ENCODE measurements around the gene PSMA6. TPM values are rescaled to one million over a fixed set of nuclear protein-coding genes. Genes with fewer than 3 reads are reported as not detected.

The PSMA6 gene
- total and polyA plus RNA-seq, 4 donors, result 87.5 to 151 (median 98.8) TPM

DNA sequence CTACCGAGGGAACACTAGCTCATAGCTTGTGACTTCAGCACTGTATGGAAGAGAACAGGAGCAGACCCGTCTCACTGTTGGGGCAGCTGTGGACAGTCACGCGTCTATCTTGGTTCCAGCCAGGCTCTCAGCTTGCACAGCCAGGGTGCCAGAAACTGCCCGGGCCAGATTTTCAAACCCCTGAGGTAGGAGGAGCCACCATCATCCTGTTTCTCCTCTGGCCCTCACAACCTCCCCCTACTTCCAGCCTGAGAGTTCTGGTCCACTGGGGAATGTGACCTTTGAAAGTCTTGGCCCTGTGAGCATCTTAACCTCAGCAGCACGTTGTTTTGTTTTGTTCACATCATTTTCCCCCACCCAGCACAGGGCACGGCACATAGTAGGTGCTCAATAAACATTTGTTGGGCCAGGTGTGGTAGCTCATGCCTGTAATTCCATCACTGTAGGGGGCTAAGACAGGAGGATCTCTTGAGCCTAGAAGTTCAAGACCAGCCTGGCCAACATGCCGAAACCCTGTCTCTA lies 50.4 kb downstream of the PSMA6 start:
- Histone ChIP-seq H3K4me1 (ENCODE audit: control insufficient read depth in 4 of 4, insufficient read depth in 4 of 4, low read length in 3 of 4) (peaks cover 28 to 63% (median 48%) of the 10 kb centered on the region in 4 donors), H3K36me3 (ENCODE audit: control insufficient read depth in 4 of 4, insufficient read depth in 3 of 4, low read depth in 1 of 4, low read length in 3 of 4) (no peaks in the 10 kb centered on the region), H3K27me3 (ENCODE audit: control insufficient read depth in 4 of 4, insufficient read depth in 4 of 4, low read length in 3 of 4) (no peaks in the 10 kb centered on the region), H3K4me3 (ENCODE audit: low read depth in 1 of 3, low read length in 3 of 3) (no peak overlapping the region), H3K9ac (ENCODE audit: low read depth in 1 of 2, low read length in 2 of 2) (peak overlapping the region in 1 of 2 donors; percentile 29), H3K27ac (ENCODE audit: low read depth in 1 of 2, low read length in 2 of 2) (peak overlapping the region; percentile 91 to 96), H3K9me3 (ENCODE audit: control insufficient read depth in 4 of 4, low read length in 3 of 4) (no peaks in the 10 kb centered on the region)
- no peak for DNase-seq (ENCODE audit: low spot score)
- TF ChIP-seq YY1 (IDR thresholded peaks at IDR 0.05), result no peak
- no peak for TF ChIP-seq RAD21 (IDR thresholded peaks at IDR 0.05)
- TF ChIP-seq, protein P1, sequence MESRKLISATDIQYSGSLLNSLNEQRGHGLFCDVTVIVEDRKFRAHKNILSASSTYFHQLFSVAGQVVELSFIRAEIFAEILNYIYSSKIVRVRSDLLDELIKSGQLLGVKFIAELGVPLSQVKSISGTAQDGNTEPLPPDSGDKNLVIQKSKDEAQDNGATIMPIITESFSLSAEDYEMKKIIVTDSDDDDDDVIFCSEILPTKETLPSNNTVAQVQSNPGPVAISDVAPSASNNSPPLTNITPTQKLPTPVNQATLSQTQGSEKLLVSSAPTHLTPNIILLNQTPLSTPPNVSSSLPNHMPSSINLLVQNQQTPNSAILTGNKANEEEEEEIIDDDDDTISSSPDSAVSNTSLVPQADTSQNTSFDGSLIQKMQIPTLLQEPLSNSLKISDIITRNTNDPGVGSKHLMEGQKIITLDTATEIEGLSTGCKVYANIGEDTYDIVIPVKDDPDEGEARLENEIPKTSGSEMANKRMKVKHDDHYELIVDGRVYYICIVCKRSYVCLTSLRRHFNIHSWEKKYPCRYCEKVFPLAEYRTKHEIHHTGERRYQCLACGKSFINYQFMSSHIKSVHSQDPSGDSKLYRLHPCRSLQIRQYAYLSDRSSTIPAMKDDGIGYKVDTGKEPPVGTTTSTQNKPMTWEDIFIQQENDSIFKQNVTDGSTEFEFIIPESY (IDR thresholded peaks at IDR 0.05), result no peak
- TF ChIP-seq HNF4A (conservative IDR thresholded peaks at IDR 0.05), result no peak
- no peak for TF ChIP-seq SP1 (IDR thresholded peaks at IDR 0.05)
- no peak for TF ChIP-seq TAF1 (conservative IDR thresholded peaks at IDR 0.05)
- TF ChIP-seq, protein P2, sequence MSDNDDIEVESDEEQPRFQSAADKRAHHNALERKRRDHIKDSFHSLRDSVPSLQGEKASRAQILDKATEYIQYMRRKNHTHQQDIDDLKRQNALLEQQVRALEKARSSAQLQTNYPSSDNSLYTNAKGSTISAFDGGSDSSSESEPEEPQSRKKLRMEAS (IDR thresholded peaks at IDR 0.05), result no peak
- TF ChIP-seq FOXA2 (IDR thresholded peaks at IDR 0.05), result no peak
- TF ChIP-seq, protein P3, sequence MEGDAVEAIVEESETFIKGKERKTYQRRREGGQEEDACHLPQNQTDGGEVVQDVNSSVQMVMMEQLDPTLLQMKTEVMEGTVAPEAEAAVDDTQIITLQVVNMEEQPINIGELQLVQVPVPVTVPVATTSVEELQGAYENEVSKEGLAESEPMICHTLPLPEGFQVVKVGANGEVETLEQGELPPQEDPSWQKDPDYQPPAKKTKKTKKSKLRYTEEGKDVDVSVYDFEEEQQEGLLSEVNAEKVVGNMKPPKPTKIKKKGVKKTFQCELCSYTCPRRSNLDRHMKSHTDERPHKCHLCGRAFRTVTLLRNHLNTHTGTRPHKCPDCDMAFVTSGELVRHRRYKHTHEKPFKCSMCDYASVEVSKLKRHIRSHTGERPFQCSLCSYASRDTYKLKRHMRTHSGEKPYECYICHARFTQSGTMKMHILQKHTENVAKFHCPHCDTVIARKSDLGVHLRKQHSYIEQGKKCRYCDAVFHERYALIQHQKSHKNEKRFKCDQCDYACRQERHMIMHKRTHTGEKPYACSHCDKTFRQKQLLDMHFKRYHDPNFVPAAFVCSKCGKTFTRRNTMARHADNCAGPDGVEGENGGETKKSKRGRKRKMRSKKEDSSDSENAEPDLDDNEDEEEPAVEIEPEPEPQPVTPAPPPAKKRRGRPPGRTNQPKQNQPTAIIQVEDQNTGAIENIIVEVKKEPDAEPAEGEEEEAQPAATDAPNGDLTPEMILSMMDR (IDR thresholded peaks at IDR 0.05; ENCODE audit: low read depth, low read length, missing input control), result no peak
- no peak for TF ChIP-seq RXRA (IDR thresholded peaks at IDR 0.05)
- TF ChIP-seq HNF4G (IDR thresholded peaks at IDR 0.05), result no peak
- TF ChIP-seq EGR1 (IDR thresholded peaks at IDR 0.05; ENCODE audit: low read depth in 2 of 2), result no peak
- no peak for TF ChIP-seq NR2F2 (IDR thresholded peaks at IDR 0.05)
- TF ChIP-seq JUND (IDR thresholded peaks at IDR 0.05), result no peak
- TF ChIP-seq, protein P4, sequence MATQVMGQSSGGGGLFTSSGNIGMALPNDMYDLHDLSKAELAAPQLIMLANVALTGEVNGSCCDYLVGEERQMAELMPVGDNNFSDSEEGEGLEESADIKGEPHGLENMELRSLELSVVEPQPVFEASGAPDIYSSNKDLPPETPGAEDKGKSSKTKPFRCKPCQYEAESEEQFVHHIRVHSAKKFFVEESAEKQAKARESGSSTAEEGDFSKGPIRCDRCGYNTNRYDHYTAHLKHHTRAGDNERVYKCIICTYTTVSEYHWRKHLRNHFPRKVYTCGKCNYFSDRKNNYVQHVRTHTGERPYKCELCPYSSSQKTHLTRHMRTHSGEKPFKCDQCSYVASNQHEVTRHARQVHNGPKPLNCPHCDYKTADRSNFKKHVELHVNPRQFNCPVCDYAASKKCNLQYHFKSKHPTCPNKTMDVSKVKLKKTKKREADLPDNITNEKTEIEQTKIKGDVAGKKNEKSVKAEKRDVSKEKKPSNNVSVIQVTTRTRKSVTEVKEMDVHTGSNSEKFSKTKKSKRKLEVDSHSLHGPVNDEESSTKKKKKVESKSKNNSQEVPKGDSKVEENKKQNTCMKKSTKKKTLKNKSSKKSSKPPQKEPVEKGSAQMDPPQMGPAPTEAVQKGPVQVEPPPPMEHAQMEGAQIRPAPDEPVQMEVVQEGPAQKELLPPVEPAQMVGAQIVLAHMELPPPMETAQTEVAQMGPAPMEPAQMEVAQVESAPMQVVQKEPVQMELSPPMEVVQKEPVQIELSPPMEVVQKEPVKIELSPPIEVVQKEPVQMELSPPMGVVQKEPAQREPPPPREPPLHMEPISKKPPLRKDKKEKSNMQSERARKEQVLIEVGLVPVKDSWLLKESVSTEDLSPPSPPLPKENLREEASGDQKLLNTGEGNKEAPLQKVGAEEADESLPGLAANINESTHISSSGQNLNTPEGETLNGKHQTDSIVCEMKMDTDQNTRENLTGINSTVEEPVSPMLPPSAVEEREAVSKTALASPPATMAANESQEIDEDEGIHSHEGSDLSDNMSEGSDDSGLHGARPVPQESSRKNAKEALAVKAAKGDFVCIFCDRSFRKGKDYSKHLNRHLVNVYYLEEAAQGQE (IDR thresholded peaks at IDR 0.05), result no peak
- TF ChIP-seq, protein P5, sequence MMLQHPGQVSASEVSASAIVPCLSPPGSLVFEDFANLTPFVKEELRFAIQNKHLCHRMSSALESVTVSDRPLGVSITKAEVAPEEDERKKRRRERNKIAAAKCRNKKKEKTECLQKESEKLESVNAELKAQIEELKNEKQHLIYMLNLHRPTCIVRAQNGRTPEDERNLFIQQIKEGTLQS (IDR thresholded peaks at IDR 0.05), result no peak
- 33% methylated on average over 8 of the region's 8 CpGs for WGBS

DNA sequence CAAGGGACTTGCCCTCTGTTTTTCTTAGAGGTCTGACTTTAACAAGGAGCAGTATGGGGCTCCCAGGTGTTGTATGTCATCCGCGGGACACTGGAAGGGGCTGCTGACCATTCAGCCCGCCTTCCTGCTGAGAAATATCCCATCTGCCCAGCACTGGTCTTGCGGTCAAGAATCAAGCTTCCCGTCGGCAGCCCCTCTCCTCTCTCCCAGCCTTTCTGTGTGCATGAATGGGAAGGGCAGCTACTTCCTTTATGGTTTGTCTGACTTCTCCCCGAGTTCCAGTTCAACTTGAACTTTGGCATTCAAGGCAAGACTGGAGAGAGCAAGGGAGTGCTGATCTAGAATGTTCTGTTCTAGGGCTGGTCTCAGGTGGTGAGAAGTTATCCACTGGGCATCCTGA lies 51.5 kb downstream of the PSMA6 start:
- Histone ChIP-seq H3K4me3 (ENCODE audit: low read depth in 1 of 3, low read length in 3 of 3) (no peak overlapping the region), H3K4me1 (ENCODE audit: control insufficient read depth in 4 of 4, insufficient read depth in 4 of 4, low read length in 3 of 4) (peaks cover 26 to 55% (median 40%) of the 10 kb centered on the region in 4 donors)

More for the DNA sequence above, 51.5 kb downstream of the PSMA6 start:
- Histone ChIP-seq H3K27me3 (ENCODE audit: control insufficient read depth in 4 of 4, insufficient read depth in 4 of 4, low read length in 3 of 4) (no peaks in the 10 kb centered on the region), H3K9me3 (ENCODE audit: control insufficient read depth in 4 of 4, low read length in 3 of 4) (no peaks in the 10 kb centered on the region), H3K36me3 (ENCODE audit: control insufficient read depth in 4 of 4, insufficient read depth in 3 of 4, low read depth in 1 of 4, low read length in 3 of 4) (no peaks in the 10 kb centered on the region), H3K9ac (ENCODE audit: low read depth in 1 of 2, low read length in 2 of 2) (no peak overlapping the region), H3K27ac (ENCODE audit: low read depth in 1 of 2, low read length in 2 of 2) (peak overlapping the region in 1 of 2 donors; percentile 43)
- TF ChIP-seq, protein P5 (IDR thresholded peaks at IDR 0.05), result no peak
- TF ChIP-seq RAD21 (IDR thresholded peaks at IDR 0.05) (no peak), HNF4G (IDR thresholded peaks at IDR 0.05) (no peak), TAF1 (conservative IDR thresholded peaks at IDR 0.05) (no peak), JUND (IDR thresholded peaks at IDR 0.05) (no peak)
- TF ChIP-seq, protein P4 (IDR thresholded peaks at IDR 0.05), result no peak
- TF ChIP-seq, protein P3 (IDR thresholded peaks at IDR 0.05; ENCODE audit: low read depth, low read length, missing input control), result no peak
- 71% methylated on average over 7 of the region's 7 CpGs for WGBS
- DNase-seq (ENCODE audit: low spot score), result no peak
